ENCODE measurements around the gene ZNF236.
"Not testable (repeated sequence)": the region's sequence is repeated elsewhere in the genome, so short reads cannot be mapped to it uniquely, and the experiment has no call there.

DNA sequence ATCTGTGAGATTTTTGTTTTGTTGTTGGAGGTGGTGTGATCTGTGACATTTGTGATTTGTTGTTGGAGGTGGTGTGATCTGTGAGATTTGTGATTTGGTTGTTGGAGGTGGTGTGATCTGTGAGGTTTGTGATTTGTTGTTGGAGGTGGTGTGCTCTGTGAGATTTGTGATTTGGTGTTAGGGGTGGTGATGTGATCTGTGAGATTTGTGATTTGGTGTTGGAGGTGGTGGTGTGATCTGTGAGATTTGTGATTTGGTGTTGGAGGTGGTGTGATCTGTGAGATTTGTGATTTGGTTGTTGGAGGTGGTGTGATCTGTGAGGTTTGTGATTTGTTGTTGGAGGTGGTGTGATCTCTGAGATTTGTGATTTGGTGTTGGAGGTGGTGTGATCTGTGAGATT, 144.9 kb downstream of the ZNF236 start:
- TF ChIP-seq, protein P1, sequence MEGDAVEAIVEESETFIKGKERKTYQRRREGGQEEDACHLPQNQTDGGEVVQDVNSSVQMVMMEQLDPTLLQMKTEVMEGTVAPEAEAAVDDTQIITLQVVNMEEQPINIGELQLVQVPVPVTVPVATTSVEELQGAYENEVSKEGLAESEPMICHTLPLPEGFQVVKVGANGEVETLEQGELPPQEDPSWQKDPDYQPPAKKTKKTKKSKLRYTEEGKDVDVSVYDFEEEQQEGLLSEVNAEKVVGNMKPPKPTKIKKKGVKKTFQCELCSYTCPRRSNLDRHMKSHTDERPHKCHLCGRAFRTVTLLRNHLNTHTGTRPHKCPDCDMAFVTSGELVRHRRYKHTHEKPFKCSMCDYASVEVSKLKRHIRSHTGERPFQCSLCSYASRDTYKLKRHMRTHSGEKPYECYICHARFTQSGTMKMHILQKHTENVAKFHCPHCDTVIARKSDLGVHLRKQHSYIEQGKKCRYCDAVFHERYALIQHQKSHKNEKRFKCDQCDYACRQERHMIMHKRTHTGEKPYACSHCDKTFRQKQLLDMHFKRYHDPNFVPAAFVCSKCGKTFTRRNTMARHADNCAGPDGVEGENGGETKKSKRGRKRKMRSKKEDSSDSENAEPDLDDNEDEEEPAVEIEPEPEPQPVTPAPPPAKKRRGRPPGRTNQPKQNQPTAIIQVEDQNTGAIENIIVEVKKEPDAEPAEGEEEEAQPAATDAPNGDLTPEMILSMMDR (IDR thresholded peaks at IDR 0.05): not testable (repeated sequence)
- TF ChIP-seq POLR2AphosphoS5 (IDR thresholded peaks at IDR 0.05): not testable (repeated sequence)

Measured in suprapubic skin (tissue), 3 donors.